ENCODE results near the gene MEGF8.

Gene MEGF8

DNA sequence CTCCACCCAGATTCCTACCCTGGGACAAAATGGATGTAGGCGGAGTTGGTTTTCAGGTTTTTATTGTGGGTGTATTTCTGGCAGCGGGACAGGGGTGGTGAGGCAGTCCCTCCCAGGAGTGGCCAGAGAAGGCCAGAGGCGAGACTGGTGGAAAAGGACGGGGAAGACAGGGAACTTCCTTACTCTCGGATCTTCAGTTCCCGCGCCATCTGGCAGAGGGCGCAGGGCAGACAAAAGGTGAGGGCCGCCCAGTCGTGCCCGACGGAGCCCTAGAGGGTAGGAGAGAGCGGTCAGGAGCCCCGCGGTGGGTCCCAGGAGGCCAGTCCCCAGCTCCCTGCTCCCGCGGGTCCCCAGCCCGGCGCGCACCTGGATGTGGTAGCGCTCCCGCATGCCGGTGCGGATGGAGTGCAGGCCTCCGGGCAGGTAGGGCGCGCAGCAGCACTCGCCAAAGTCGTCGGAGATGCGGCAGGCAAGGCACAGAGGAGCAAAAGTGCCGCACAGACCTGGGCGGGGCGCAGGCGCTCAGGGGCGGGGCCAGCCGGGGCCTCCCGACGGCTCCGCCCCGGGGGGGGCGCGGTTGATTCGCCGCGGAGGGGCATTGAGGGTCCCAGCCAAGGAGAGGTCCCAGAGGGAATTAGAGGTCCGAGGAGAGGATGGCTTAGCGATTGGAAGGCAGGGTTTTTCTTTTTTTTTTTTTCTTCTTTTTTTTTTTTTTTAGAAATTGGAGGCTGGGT, 61.7 kb downstream of the MEGF8 start:
- Histone ChIP-seq H3K4me1 (ENCODE audit: control insufficient read depth, insufficient read depth, low read length) (no peaks in the 10 kb centered on the region; the same call in 1 of the 2 replicates), H3K36me3 (ENCODE audit: control insufficient read depth, insufficient read depth, low read length) (no peaks in the 10 kb centered on the region), H3K27ac (ENCODE audit: low read length) (no peak overlapping the region), H3K9me3 (ENCODE audit: control insufficient read depth, insufficient read depth, low read length) (no peaks in the 10 kb centered on the region), H3K27me3 (ENCODE audit: control insufficient read depth, insufficient read depth, low read length) (no peaks in the 10 kb centered on the region), H3K4me3 (ENCODE audit: low read length) (peak overlapping the region; percentile 57)
- no peak for DNase-seq (ENCODE audit: low read depth, low spot score)
- no CpG with 5 or more reads among the region's 48 CpGs for WGBS (ENCODE audit: insufficient coverage, insufficient read length)

DNA sequence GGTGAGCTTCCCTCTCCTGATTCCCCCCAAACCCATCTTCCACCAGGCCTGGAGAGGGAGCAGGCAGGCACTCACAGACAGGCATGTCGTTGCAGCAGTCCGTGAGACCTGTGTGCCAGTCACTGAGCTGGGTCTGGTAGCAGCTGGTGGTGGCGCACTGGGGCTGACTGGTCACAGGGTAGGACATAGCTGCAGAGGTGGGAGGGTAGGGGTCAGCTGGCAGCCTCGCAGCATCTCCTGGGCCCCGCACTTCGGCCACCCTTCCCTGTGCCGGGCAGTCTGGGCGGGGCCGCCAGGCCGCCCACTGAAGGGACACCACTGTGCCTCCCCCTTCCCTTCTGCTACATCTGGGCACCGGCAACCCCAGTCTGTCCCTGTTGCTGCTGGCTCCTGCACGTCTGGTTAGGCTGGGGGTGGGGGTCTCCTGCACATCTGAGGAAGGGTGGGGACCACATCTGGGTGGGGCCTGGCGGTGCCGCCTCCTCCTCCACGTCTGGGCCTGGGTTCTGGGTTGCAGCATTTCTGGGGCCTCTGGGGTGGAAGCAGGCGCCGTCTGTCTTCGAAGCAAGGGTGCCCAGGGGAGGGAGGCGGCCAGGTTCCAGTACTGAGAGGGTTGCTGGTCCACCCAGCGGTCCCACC, 63.5 kb downstream of the MEGF8 start:
- no peaks in the 10 kb centered on the region for H3K36me3 ChIP-seq (ENCODE audit: control insufficient read depth, insufficient read depth, low read length)
- H3K27ac ChIP-seq (ENCODE audit: low read length), result no peak overlapping the region
- no peaks in the 10 kb centered on the region for H3K27me3 ChIP-seq (ENCODE audit: control insufficient read depth, insufficient read depth, low read length)
- no peaks in the 10 kb centered on the region for H3K4me1 ChIP-seq (ENCODE audit: control insufficient read depth, insufficient read depth, low read length)
- H3K9me3 ChIP-seq (ENCODE audit: control insufficient read depth, insufficient read depth, low read length), result no peaks in the 10 kb centered on the region
- no peak overlapping the region for H3K4me3 ChIP-seq (ENCODE audit: low read length)
- DNase-seq (ENCODE audit: low read depth, low spot score), result no peak
- WGBS (ENCODE audit: insufficient coverage, insufficient read length), result no CpG with 5 or more reads among the region's 20 CpGs

DNA sequence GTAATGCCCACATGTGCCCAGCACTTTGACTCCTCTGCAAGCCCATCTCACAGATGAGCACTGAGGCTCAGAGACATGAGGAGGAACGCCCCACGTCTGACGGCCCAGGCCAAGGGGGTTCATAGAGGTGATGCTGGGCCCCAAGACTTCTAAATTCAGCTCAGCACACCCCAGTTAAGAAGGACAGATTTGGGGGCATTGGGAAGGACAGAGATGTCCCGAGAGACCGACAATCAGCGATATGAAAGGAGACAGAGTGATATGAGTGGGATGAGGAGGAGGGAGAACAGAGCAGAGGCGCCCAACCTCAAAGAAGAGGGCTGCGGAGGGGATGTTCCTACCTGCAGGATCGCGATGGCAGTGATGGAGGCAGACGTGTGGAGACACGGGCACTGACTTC, 64.5 kb downstream of the MEGF8 start, which contains the start of gene CNFN:
Gene CNFN (minus strand): TSS at position 399 of the 400 bp plus-strand sequence. CDS start 1,260 bp downstream, outside the sequence.
- H3K4me3 ChIP-seq (ENCODE audit: low read length), result no peak within 1 kb of the TSS
- H3K27ac ChIP-seq (ENCODE audit: low read length), result no peak within 1 kb of the TSS
- H3K27me3 ChIP-seq (ENCODE audit: control insufficient read depth, insufficient read depth, low read length), result no peaks in the 10 kb centered on the region
- WGBS (ENCODE audit: insufficient coverage, insufficient read length), result no CpG with 5 or more reads among the region's 12 CpGs
- no peaks in the 10 kb centered on the region for H3K9me3 ChIP-seq (ENCODE audit: control insufficient read depth, insufficient read depth, low read length)
- H3K4me1 ChIP-seq (ENCODE audit: control insufficient read depth, insufficient read depth, low read length), result no peaks in the 10 kb centered on the region
- no peaks in the 10 kb centered on the region for H3K36me3 ChIP-seq (ENCODE audit: control insufficient read depth, insufficient read depth, low read length)
- no peak for DNase-seq (ENCODE audit: low read depth, low spot score)

DNA sequence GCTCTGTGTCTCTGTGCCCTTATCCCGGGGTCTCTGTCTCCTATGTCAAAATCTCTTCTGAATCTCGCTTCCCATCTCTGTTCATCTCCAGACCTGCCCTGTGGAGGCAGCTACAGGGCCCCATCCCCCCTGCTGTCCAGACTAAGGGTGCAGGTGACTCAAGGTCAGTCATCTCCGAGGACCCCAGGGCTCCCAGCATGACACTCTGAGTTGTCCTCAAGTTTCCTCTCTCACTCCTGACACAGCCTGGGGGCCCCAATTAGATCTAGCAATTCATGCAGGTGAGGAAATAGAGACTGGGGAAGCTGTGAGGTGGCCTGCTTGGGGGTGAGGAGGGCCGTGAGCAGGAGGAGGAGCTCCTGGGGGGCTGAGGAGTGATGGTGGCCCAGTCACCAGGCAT, 66.7 kb downstream of the MEGF8 start:
- no peaks in the 10 kb centered on the region for H3K4me1 ChIP-seq (ENCODE audit: control insufficient read depth, insufficient read depth, low read length)
- H3K9me3 ChIP-seq (ENCODE audit: control insufficient read depth, insufficient read depth, low read length), result no peaks in the 10 kb centered on the region
- H3K36me3 ChIP-seq (ENCODE audit: control insufficient read depth, insufficient read depth, low read length), result no peaks in the 10 kb centered on the region
- DNase-seq (ENCODE audit: low read depth, low spot score), result no peak
- no peaks in the 10 kb centered on the region for H3K27me3 ChIP-seq (ENCODE audit: control insufficient read depth, insufficient read depth, low read length)
- WGBS (ENCODE audit: insufficient coverage, insufficient read length), result no CpG with 5 or more reads among the region's 4 CpGs
- no peak overlapping the region for H3K4me3 ChIP-seq (ENCODE audit: low read length)
- no peak overlapping the region for H3K27ac ChIP-seq (ENCODE audit: low read length)

DNA sequence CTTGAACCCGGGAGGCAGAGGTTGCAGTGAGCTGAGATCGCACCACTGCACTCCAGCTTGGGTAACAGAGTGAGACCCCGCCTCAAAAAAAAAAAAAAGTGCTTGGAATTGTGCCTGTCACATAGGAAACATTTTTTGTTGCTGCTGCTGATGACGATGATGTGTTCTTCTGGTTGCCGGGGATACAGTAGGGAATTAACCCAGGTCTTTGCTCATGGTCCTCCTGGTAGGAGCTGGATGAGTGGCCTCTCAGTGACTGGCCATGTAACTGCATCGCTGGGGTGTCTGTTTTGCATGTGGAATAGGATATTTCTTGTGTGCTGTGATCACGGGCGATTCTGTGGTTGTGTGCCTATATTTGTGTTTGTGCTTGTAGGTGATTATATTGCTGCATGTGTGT, 69.3 kb downstream of the MEGF8 start:
- WGBS (ENCODE audit: insufficient coverage, insufficient read length), result no CpG with 5 or more reads among the region's 8 CpGs
- H3K4me1 ChIP-seq (ENCODE audit: control insufficient read depth, insufficient read depth, low read length), result peaks cover 2% of the 10 kb centered on the region; the same call in 1 of the 2 replicates
- H3K27me3 ChIP-seq (ENCODE audit: control insufficient read depth, insufficient read depth, low read length), result no peaks in the 10 kb centered on the region
- H3K4me3 ChIP-seq (ENCODE audit: low read length), result no peak overlapping the region
- H3K27ac ChIP-seq (ENCODE audit: low read length), result no peak overlapping the region
- H3K9me3 ChIP-seq (ENCODE audit: control insufficient read depth, insufficient read depth, low read length), result no peaks in the 10 kb centered on the region
- DNase-seq (ENCODE audit: low read depth, low spot score), result no peak
- H3K36me3 ChIP-seq (ENCODE audit: control insufficient read depth, insufficient read depth, low read length), result no peaks in the 10 kb centered on the region

DNA sequence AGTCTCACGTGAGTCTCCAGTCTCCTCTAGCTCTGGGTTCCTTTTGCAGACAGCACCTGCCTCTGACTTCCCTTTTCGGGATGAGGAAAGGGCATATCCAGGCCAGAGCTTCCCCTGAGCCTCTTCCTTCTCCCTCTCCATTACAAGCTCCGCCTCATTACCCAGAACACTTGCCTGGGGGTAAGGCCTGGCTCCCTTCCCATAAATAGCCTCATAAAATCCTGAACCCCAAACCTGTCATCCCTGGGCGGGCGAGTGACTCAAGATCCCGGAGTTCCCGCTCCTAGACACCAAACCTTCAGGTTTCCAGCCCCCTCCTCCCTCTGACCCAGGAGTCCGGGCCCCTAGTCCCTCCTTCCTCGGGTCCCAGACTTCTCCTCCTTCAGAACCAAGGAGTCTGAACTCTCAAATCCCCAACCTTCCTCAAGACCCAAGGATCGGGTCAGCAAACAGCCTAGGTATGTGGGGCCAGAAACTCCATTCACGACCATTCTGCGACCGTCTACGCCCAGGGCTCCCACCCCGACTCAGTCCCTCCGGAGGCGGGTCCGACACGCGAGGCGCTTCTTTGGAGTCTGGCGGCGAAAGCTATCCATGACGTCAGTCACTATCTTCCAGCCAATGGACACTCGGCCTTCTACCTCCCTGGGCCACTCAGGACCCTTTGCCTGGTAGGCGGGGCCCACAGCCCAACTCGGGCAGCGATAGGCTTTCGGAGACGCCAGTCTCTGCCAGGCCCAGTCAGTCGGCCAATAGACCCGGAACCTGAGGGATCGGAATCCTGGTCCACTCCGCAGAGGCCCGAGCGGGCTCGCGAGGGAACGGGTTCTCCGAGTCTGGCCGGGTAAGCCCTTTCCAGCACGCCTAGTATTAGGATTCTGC, 71.2 kb downstream of the MEGF8 start:
- Histone ChIP-seq H3K36me3 (ENCODE audit: control insufficient read depth, insufficient read depth, low read length) (no peaks in the 10 kb centered on the region), H3K4me1 (ENCODE audit: control insufficient read depth, insufficient read depth, low read length) (peaks cover 2% of the 10 kb centered on the region; the same call in 1 of the 2 replicates), H3K27ac (ENCODE audit: low read length) (no peak overlapping the region), H3K27me3 (ENCODE audit: control insufficient read depth, insufficient read depth, low read length) (no peaks in the 10 kb centered on the region), H3K4me3 (ENCODE audit: low read length) (peak overlapping the region; percentile 63; the same call in 1 of the 2 replicates), H3K9me3 (ENCODE audit: control insufficient read depth, insufficient read depth, low read length) (no peaks in the 10 kb centered on the region)
- whole genome bisulfite sequencing (ENCODE audit: insufficient coverage, insufficient read length), result no CpG with 5 or more reads among the region's 42 CpGs
- DNase-seq (ENCODE audit: low read depth, low spot score), result peak; percentile 97

DNA sequence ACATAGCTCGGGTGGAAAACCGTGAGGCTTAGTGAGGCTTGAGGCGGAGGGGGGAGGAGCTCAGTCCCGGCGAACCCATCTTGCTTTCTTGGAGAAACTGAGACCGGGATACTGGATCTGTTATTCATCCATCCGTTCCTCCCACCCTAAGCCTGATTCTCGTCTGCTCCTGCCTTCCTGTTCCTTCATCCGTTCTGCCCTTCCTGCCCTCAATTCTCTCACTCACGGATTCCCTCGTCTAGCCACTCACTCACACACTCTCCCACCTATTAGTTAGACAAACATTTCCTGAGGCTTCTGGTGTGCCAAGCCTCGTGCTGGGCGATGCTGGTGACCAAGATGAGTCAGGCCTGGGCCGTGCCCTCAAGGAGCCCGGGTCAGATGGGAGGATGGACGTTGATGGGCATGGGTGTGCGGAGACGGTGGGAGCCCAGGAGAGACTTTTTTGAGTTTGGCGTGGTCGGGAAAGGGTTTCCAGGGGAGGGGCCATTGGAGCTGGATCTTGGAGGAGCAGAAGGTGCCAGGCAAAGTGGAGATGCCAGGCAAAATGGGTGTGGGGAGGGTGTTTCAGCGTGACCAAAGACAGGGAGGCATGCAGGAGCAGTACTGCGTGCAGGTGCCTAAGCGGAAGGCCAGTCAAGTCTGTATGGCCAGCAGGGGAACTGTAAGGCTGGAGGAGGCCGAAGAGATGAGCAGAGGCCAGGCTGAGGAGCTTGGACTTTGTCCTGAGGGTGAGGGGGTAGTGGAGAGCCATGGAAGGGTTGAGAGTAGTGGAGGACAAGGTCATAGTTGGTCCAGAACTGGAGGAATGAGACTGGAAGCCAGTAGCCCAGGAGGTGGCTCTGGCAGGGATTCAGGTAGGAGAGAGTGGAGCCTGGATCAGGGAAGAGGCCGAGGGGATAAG, 72.1 kb downstream of the MEGF8 start:
- no peak for DNase-seq (ENCODE audit: low read depth, low spot score)
- no CpG with 5 or more reads among the region's 25 CpGs for WGBS (ENCODE audit: insufficient coverage, insufficient read length)
- Histone ChIP-seq H3K4me3 (ENCODE audit: low read length) (peak overlapping the region; percentile 63; the same call in 1 of the 2 replicates), H3K27me3 (ENCODE audit: control insufficient read depth, insufficient read depth, low read length) (no peaks in the 10 kb centered on the region), H3K4me1 (ENCODE audit: control insufficient read depth, insufficient read depth, low read length) (peaks cover 4% of the 10 kb centered on the region), H3K9me3 (ENCODE audit: control insufficient read depth, insufficient read depth, low read length) (no peaks in the 10 kb centered on the region), H3K27ac (ENCODE audit: low read length) (no peak overlapping the region), H3K36me3 (ENCODE audit: control insufficient read depth, insufficient read depth, low read length) (no peaks in the 10 kb centered on the region)

DNA sequence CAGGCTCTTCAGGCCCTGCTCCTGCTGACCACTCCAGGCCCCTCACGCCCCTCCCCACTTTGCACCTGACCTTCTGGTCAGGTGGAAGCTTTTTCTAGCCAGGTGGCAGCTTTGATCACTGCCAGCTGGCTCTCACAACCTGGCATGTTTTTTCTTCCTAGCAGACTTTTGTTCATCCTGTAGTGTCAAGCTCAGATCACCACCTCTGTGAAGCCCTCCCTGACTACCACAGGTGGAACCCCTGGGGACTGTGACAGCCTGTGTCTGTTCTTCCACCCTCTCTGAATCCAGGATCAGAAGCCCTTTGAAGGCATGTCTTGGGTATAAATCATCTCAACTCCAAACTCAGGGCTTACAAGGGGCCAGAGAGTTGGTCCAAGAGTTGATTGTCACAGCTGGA, 75.0 kb downstream of the MEGF8 start:
- Histone ChIP-seq H3K27me3 (ENCODE audit: control insufficient read depth, insufficient read depth, low read length) (no peaks in the 10 kb centered on the region), H3K4me3 (ENCODE audit: low read length) (no peak overlapping the region), H3K9me3 (ENCODE audit: control insufficient read depth, insufficient read depth, low read length) (no peaks in the 10 kb centered on the region), H3K36me3 (ENCODE audit: control insufficient read depth, insufficient read depth, low read length) (0 out of 2 replicates have a peak, but pooled peaks cover 2% of the 10 kb centered on the region), H3K27ac (ENCODE audit: low read length) (no peak overlapping the region), H3K4me1 (ENCODE audit: control insufficient read depth, insufficient read depth, low read length) (peaks cover 4% of the 10 kb centered on the region)
- WGBS (ENCODE audit: insufficient coverage, insufficient read length), result no CpG with 5 or more reads among the region's 1 CpG
- DNase-seq (ENCODE audit: low read depth, low spot score), result no peak

DNA sequence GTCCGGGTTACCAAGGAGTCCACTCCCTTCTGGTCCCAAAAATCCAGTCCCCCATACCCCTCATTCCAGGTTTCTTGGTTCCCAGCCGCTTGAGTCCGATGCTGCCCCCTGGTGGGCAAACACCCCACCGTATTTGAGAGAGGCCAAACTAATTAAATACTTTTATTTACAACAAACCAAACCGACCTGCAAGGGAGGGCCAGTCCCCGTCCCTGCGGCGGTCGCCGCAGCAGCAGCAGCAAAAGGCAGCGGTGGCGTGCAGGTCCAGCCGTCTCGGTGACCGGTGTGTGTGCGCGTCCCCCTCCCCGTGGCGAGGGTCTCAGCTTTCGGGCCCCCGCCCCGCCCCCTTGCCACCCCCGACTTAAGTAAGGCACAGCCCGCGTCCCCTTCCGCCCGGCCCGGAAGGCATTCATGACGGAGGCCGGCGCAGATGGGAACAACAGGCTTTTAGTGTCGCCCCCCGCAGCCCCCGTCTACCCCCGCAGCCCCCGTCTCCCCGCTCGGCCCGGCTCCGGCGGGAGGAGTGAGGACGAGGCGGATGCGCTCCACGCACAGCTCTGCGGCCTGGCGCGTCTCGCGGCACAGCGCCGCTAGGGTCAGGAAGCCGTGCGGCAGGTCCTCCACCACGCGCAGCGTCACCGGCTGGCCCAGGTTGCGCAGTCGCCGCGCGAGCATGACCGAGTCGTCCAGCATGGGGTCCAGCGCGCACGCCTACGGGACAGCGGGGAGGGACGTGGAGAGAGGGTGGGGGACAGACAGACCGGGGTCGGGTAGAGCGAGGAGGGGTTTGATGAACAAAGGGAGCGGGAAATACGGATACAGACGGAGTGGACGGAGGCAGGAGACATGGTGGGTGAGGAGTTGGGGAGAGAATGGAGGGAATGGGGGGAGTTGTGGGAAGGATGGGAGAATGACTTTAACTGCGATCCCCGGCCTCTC, 76.2 kb downstream of the MEGF8 start:
- H3K27ac ChIP-seq (ENCODE audit: low read length), result no peak overlapping the region
- no CpG with 5 or more reads among the region's 80 CpGs for WGBS (ENCODE audit: insufficient coverage, insufficient read length)
- no peak for DNase-seq (ENCODE audit: low read depth, low spot score)

More for the DNA sequence above, 76.2 kb downstream of the MEGF8 start:
- peak overlapping the region; percentile 64 for H3K4me3 ChIP-seq (ENCODE audit: low read length)
- 0 out of 2 replicates have a peak, but pooled peaks cover 2% of the 10 kb centered on the region for H3K36me3 ChIP-seq (ENCODE audit: control insufficient read depth, insufficient read depth, low read length)
- no peaks in the 10 kb centered on the region for H3K9me3 ChIP-seq (ENCODE audit: control insufficient read depth, insufficient read depth, low read length)
- peaks cover 4% of the 10 kb centered on the region for H3K4me1 ChIP-seq (ENCODE audit: control insufficient read depth, insufficient read depth, low read length)
- H3K27me3 ChIP-seq (ENCODE audit: control insufficient read depth, insufficient read depth, low read length), result no peaks in the 10 kb centered on the region
